Astrocyte (in vitro differentiated cells and primary cell): Measurements from ENCODE around the gene CHD5. TPM values are rescaled to one million over a fixed set of nuclear protein-coding genes. Genes with fewer than 3 reads are reported as not detected.
A peak's percentile ranks its signal among the peaks of the same experiment; 100 is the strongest.

Source experiments
- DNase-seq: peaks from one replicate; pipeline ENCODE4 v3.0.0-alpha.2; 2010; ENCODE audit warnings: low read depth
- FAIRE-seq: peaks from 2 replicates; lab custom pipeline; 2011; peaks lifted over from hg19 to GRCh38; lab: Jason Lieb, UNC
- H2AFZ ChIP-seq: 2 replicates; pipeline ENCODE4 v1.6.0; 2012; ENCODE audit warnings: low read depth, low read length, inconsistent platforms
- H3K27ac ChIP-seq: 2 replicates; pipeline ENCODE4 v1.5.1; 2011; ENCODE audit warnings: low read depth, low read length, inconsistent platforms
- H3K27me3 ChIP-seq: 2 replicates; pipeline ENCODE4 v1.6.0; 2011; ENCODE audit warnings: low read length, inconsistent platforms; ENCODE audit not compliant: insufficient read depth
- H3K36me3 ChIP-seq: 2 replicates; pipeline ENCODE4 v1.5.1; 2011; ENCODE audit warnings: low read length, inconsistent platforms; ENCODE audit not compliant: insufficient read depth
- H3K4me1 ChIP-seq: 2 replicates; pipeline ENCODE4 v1.5.1; 2011; ENCODE audit warnings: low read length, inconsistent platforms; ENCODE audit not compliant: insufficient read depth
- H3K4me2 ChIP-seq: 2 replicates; pipeline ENCODE4 v1.6.0; 2012; ENCODE audit warnings: low read length, inconsistent platforms
- H3K4me3 ChIP-seq: 2 replicates; pipeline ENCODE4 v1.5.1; 2011; ENCODE audit warnings: low read depth, mild to moderate bottlenecking, low read length, inconsistent platforms; ENCODE audit not compliant: insufficient read depth
- H3K79me2 ChIP-seq: 2 replicates; pipeline ENCODE4 v1.6.0; 2012; ENCODE audit warnings: mild to moderate bottlenecking, low read length, inconsistent platforms; ENCODE audit not compliant: insufficient read depth
- H3K9ac ChIP-seq: 2 replicates; pipeline ENCODE4 v1.6.0; 2012; ENCODE audit warnings: mild to moderate bottlenecking, low read length, inconsistent platforms
- H3K9me3 ChIP-seq: 2 replicates; pipeline ENCODE4 v1.5.1; 2012; ENCODE audit warnings: low read depth, mild to moderate bottlenecking, low read length, inconsistent platforms; ENCODE audit not compliant: insufficient read depth
- H4K20me1 ChIP-seq: 2 replicates; pipeline ENCODE4 v1.6.0; 2012; ENCODE audit warnings: low read length, inconsistent platforms; ENCODE audit not compliant: insufficient read depth
- H3K27ac Mint-ChIP-seq: one replicate; pipeline ENCODE4 v1.8.0; 2021; ENCODE audit warnings: mild to moderate bottlenecking, mixed read lengths; ENCODE audit not compliant: unreplicated experiment
- H3K27me3 Mint-ChIP-seq: one replicate; pipeline ENCODE4 v1.8.0; 2021; ENCODE audit warnings: low read depth, mixed read lengths; ENCODE audit not compliant: unreplicated experiment
- H3K36me3 Mint-ChIP-seq: one replicate; pipeline ENCODE4 v1.8.0; 2021; ENCODE audit warnings: low read depth, mixed read lengths; ENCODE audit not compliant: unreplicated experiment
- H3K4me1 Mint-ChIP-seq: one replicate; pipeline ENCODE4 v1.8.0; 2021; ENCODE audit warnings: low read depth, mixed read lengths; ENCODE audit not compliant: unreplicated experiment
- H3K4me3 Mint-ChIP-seq: one replicate; pipeline ENCODE4 v1.8.0; 2021; ENCODE audit warnings: mild to moderate bottlenecking, moderate library complexity, mixed read lengths; ENCODE audit not compliant: unreplicated experiment
- H3K9me3 Mint-ChIP-seq: one replicate; pipeline ENCODE4 v1.8.0; 2021; ENCODE audit warnings: mild to moderate bottlenecking, mixed read lengths; ENCODE audit not compliant: unreplicated experiment
- CTCF ChIP-seq: IDR thresholded peaks from 2 replicates; pipeline ENCODE4 v1.5.1; 2011; ENCODE audit warnings: low read depth, mild to moderate bottlenecking, inconsistent platforms, low read length, moderate library complexity; ENCODE audit not compliant: insufficient read depth
- EZH2 ChIP-seq: IDR thresholded peaks from 2 replicates; pipeline ENCODE4 v1.6.1; 2012; ENCODE audit warnings: mild to moderate bottlenecking, low read length, inconsistent platforms; ENCODE audit not compliant: insufficient read depth
- total RNA-seq: library from RNA; stranded (reverse); gene quantifications from 2 replicates; pipeline ENCODE4 v1.2.1, GENCODE V29; 2021

The CHD5 gene
- total RNA-seq, 1 donor from 2014 or later = 0.18 TPM

GRCh38 chr1:6121021-6121421 is 59.1 kb downstream of the CHD5 start:
- no peaks in the 10 kb centered on the region for H3K27me3 ChIP-seq
- no peak for FAIRE-seq
- no peaks in the 10 kb centered on the region for H3K4me1 ChIP-seq
- Mint-ChIP-seq H3K27ac (no peak overlapping the region), H3K4me1 (no peaks in the 10 kb centered on the region), H3K27me3 (peaks cover 6% of the 10 kb centered on the region), H3K4me3 (no peak overlapping the region), H3K9me3 (no peaks in the 10 kb centered on the region), H3K36me3 (no peaks in the 10 kb centered on the region)
- no peak for DNase-seq
- no peaks in the 10 kb centered on the region for H3K79me2 ChIP-seq
- H3K27ac ChIP-seq = no peak overlapping the region
- no peaks in the 10 kb centered on the region for H3K9me3 ChIP-seq
- H2AFZ ChIP-seq = no peak overlapping the region
- no peak overlapping the region for H3K9ac ChIP-seq
- no peak overlapping the region for H3K4me2 ChIP-seq
- no peaks in the 10 kb centered on the region for H3K36me3 ChIP-seq
- H4K20me1 ChIP-seq = no peaks in the 10 kb centered on the region
- no peak overlapping the region for H3K4me3 ChIP-seq
- TF ChIP-seq EZH2 = no peak
- no peak for TF ChIP-seq CTCF

GRCh38 chr1:6118415-6118814 is 61.7 kb downstream of the CHD5 start:
- H3K79me2 ChIP-seq = no peaks in the 10 kb centered on the region
- no peaks in the 10 kb centered on the region for H4K20me1 ChIP-seq
- Mint-ChIP-seq H3K4me3 (no peak overlapping the region), H3K27ac (no peak overlapping the region), H3K9me3 (no peaks in the 10 kb centered on the region), H3K27me3 (peaks cover 7% of the 10 kb centered on the region), H3K4me1 (no peaks in the 10 kb centered on the region), H3K36me3 (no peaks in the 10 kb centered on the region)
- H3K4me2 ChIP-seq = no peak overlapping the region
- H3K27ac ChIP-seq = no peak overlapping the region
- H3K4me1 ChIP-seq = no peaks in the 10 kb centered on the region
- TF ChIP-seq EZH2 (no peak), CTCF (no peak)
- H3K9me3 ChIP-seq = peaks cover 5% of the 10 kb centered on the region
- FAIRE-seq = no peak
- H3K4me3 ChIP-seq = no peak overlapping the region
- DNase-seq = peak; percentile 4
- no peak overlapping the region for H2AFZ ChIP-seq
- H3K27me3 ChIP-seq = peaks cover 2% of the 10 kb centered on the region
- H3K9ac ChIP-seq = no peak overlapping the region
- no peaks in the 10 kb centered on the region for H3K36me3 ChIP-seq

- H3K4me1 Mint-ChIP-seq = no peaks in the 10 kb centered on the region
- Histone ChIP-seq H3K4me2 (no peak overlapping the region), H3K4me3 (no peak overlapping the region), H3K27ac (no peak overlapping the region), H2AFZ (no peak overlapping the region), H3K9ac (no peak overlapping the region), H3K79me2 (no peaks in the 10 kb centered on the region), H3K27me3 (peaks cover 2% of the 10 kb centered on the region), H3K4me1 (no peaks in the 10 kb centered on the region), H4K20me1 (no peaks in the 10 kb centered on the region), H3K9me3 (peaks cover 5% of the 10 kb centered on the region), H3K36me3 (no peaks in the 10 kb centered on the region)
- no peak for TF ChIP-seq EZH2
- TF ChIP-seq CTCF = no peak
- no peak overlapping the region for H3K27ac Mint-ChIP-seq
- DNase-seq (no peak), FAIRE-seq (no peak)
- H3K27me3 Mint-ChIP-seq = peaks cover 11% of the 10 kb centered on the region
- H3K36me3 Mint-ChIP-seq = no peaks in the 10 kb centered on the region
- H3K4me3 Mint-ChIP-seq = no peak overlapping the region
- no peaks in the 10 kb centered on the region for H3K9me3 Mint-ChIP-seq
Observed at GRCh38 chr1:6117624-6118023, 62.5 kb downstream of the CHD5 start.
